HG03342 (cell line): ENCODE measurements around the gene EIF3CL.
"Not testable (repeated sequence)": the region's sequence is repeated elsewhere in the genome, so short reads cannot be mapped to it uniquely, and the experiment has no call there.

Source experiments
- ATAC-seq: cut with Tn5 transposase; IDR thresholded peaks from one replicate; pipeline ENCODE4 v1.9.1; 2021; ENCODE audit warnings: mild to moderate bottlenecking, moderate library complexity; ENCODE audit not compliant: unreplicated experiment

EIF3CL gene

GRCh38 chr16:28403220-28404072 is at the start of gene EIF3CL:
Gene EIF3CL (minus strand): TSS chr16:28403841. CDS start chr16:28403618, 223 bp downstream.
- ATAC-seq = peak; percentile 97

- ATAC-seq = not testable (repeated sequence)
Measured at GRCh38 chr16:28447081-28447480, 43.4 kb upstream of the EIF3CL start.

- not testable (repeated sequence) for ATAC-seq
Measured at GRCh38 chr16:28446388-28446787, 42.7 kb upstream of the EIF3CL start.

- ATAC-seq = not testable (repeated sequence)
Measured at GRCh38 chr16:28443943-28444342, 40.3 kb upstream of the EIF3CL start.

- ATAC-seq = not testable (repeated sequence)
Measured at GRCh38 chr16:28438899-28439298, 35.3 kb upstream of the EIF3CL start.

- ATAC-seq = not testable (repeated sequence)
Measured at GRCh38 chr16:28435340-28435739, 31.7 kb upstream of the EIF3CL start.

- not testable (repeated sequence) for ATAC-seq
Measured at GRCh38 chr16:28426060-28426680, 22.5 kb upstream of the EIF3CL start.

- not testable (repeated sequence) for ATAC-seq
Measured at GRCh38 chr16:28421071-28421750, 17.6 kb upstream of the EIF3CL start.

- ATAC-seq = not testable (repeated sequence)
Measured at GRCh38 chr16:28417033-28417432, 13.4 kb upstream of the EIF3CL start.

- not testable (repeated sequence) for ATAC-seq
Measured at GRCh38 chr16:28414530-28414929, 10.9 kb upstream of the EIF3CL start.

GRCh38 chr16:28413585-28413984 is 9.9 kb upstream of the EIF3CL start:
- ATAC-seq = not testable (repeated sequence)

GRCh38 chr16:28392054-28392453 is 11.6 kb downstream of the EIF3CL start:
- ATAC-seq = not testable (repeated sequence)

- not testable (repeated sequence) for ATAC-seq
Measured at GRCh38 chr16:28382177-28382867, 21.3 kb downstream of the EIF3CL start.

- not testable (repeated sequence) for ATAC-seq
Measured at GRCh38 chr16:28377822-28378221, 25.8 kb downstream of the EIF3CL start.

GRCh38 chr16:28377108-28377625 is 26.5 kb downstream of the EIF3CL start:
- ATAC-seq = not testable (repeated sequence)

- ATAC-seq = not testable (repeated sequence)
Measured at GRCh38 chr16:28375115-28375514, 28.5 kb downstream of the EIF3CL start.

GRCh38 chr16:28374281-28374680 is 29.4 kb downstream of the EIF3CL start:
- not testable (repeated sequence) for ATAC-seq

- ATAC-seq = not testable (repeated sequence)
Measured at GRCh38 chr16:28367926-28368325, 35.7 kb downstream of the EIF3CL start.

- ATAC-seq = peak; percentile 96
Measured at GRCh38 chr16:28364268-28365173, 39.1 kb downstream of the EIF3CL start.
